CD14-positive monocyte (primary cell): ENCODE data around the gene SLA2. TPM values are rescaled to one million over a fixed set of nuclear protein-coding genes. Genes with fewer than 3 reads are reported as not detected.

Experiments used
- DNase-seq, 3 donors: peaks; one replicate each; pipeline ENCODE4 v3.0.0-alpha.2; 2011 to 2022
- H2AFZ ChIP-seq: 2 replicates; pipeline ENCODE4 v1.6.0; 2012; ENCODE audit warnings: mild to moderate bottlenecking, low read depth, low read length, inconsistent platforms; ENCODE audit not compliant: insufficient read depth, poor library complexity, severe bottlenecking
- H3K27ac ChIP-seq, 2 donors: 1 replicate in 1 of 2; 2 replicates in 1 of 2; pipeline ENCODE4 v1.5.1; 2012 to 2013; ENCODE audit warnings: low read length in 2 of 2, control low read depth in 1 of 2, inconsistent platforms in 1 of 2, low read depth in 1 of 2, mild to moderate bottlenecking in 1 of 2
- H3K27me3 ChIP-seq, 2 donors: one replicate each; pipeline versions ENCODE4 v1.6.0 to v1.6.1; 2011 to 2013; ENCODE audit warnings: low read length in 2 of 2; ENCODE audit not compliant: control insufficient read depth in 2 of 2, insufficient read depth in 2 of 2
- H3K36me3 ChIP-seq, 2 donors: replicated peaks in 1 of 2; 1 replicate in 1 of 2; 2 replicates in 1 of 2; pipeline versions ENCODE4 v1.5.1 to v1.6.1; 2012 to 2013; ENCODE audit warnings: low read length in 2 of 2, control low read depth in 1 of 2, inconsistent platforms in 1 of 2, mild to moderate bottlenecking in 1 of 2; ENCODE audit not compliant: insufficient read depth in 2 of 2, control insufficient read depth in 1 of 2
- H3K4me1 ChIP-seq, 2 donors: 1 replicate in 1 of 2; 2 replicates in 1 of 2; pipeline versions ENCODE4 v1.5.1 to v1.6.1; 2012 to 2013; ENCODE audit warnings: low read length in 2 of 2, control low read depth in 1 of 2, inconsistent platforms in 1 of 2, mild to moderate bottlenecking in 1 of 2, moderate library complexity in 1 of 2; ENCODE audit not compliant: insufficient read depth in 2 of 2, control insufficient read depth in 1 of 2
- H3K4me2 ChIP-seq: replicated peaks from 2 replicates; pipeline ENCODE3; 2012; ENCODE audit warnings: low read length, moderate library complexity, mild to moderate bottlenecking; ENCODE audit not compliant: poor library complexity, severe bottlenecking; ENCODE audit errors: extremely low read depth
- H3K4me3 ChIP-seq, 3 experiments: fragments of 200-600 bp in 1 of 3; sonication (generic) in 1 of 3; replicated peaks in 1 of 3; 1 replicate in 2 of 3; 2 replicates in 1 of 3; pipeline ENCODE4 v1.5.1; 2011 to 2013; ENCODE audit warnings: low read length in 3 of 3, mild to moderate bottlenecking in 3 of 3, control low read depth in 2 of 3, low read depth in 2 of 3, inconsistent platforms in 1 of 3, moderate library complexity in 1 of 3
- H3K79me2 ChIP-seq: 2 replicates; pipeline ENCODE4 v1.6.0; 2012; ENCODE audit warnings: mild to moderate bottlenecking, control low read depth, inconsistent platforms, low read length, moderate library complexity; ENCODE audit not compliant: insufficient read depth
- H3K9ac ChIP-seq: 2 replicates; pipeline ENCODE4 v1.6.0; 2017; ENCODE audit warnings: low read length, mild to moderate bottlenecking; ENCODE audit not compliant: insufficient read depth, poor library complexity, severe bottlenecking
- H3K9me3 ChIP-seq, 2 donors: replicated peaks in 1 of 2; 1 replicate in 1 of 2; 2 replicates in 1 of 2; pipeline versions ENCODE4 v1.5.1 to v1.6.1; 2012 to 2013; ENCODE audit warnings: low read length in 2 of 2, control low read depth in 1 of 2; ENCODE audit not compliant: control insufficient read depth in 1 of 2, insufficient read depth in 1 of 2
- H4K20me1 ChIP-seq: 2 replicates; pipeline ENCODE4 v1.6.0; 2012; ENCODE audit warnings: mild to moderate bottlenecking, low read length, control low read depth, moderate library complexity; ENCODE audit not compliant: insufficient read depth
- H3K27ac Mint-ChIP-seq, 7 donors: one replicate each; pipeline ENCODE4 v1.8.0; 2020; ENCODE audit warnings: mild to moderate bottlenecking in 7 of 7, mixed read lengths in 7 of 7, moderate library complexity in 6 of 7, inconsistent platforms in 2 of 7
- H3K27me3 Mint-ChIP-seq, 3 donors: one replicate each; pipeline ENCODE4 v1.8.0; 2021 to 2022; ENCODE audit warnings: low read depth in 3 of 3, mild to moderate bottlenecking in 3 of 3, mixed read lengths in 3 of 3, moderate library complexity in 3 of 3, inconsistent platforms in 1 of 3
- H3K36me3 Mint-ChIP-seq, 2 donors: one replicate each; pipeline ENCODE4 v1.8.0; 2020; ENCODE audit warnings: mixed read lengths in 2 of 2, inconsistent platforms in 1 of 2, mild to moderate bottlenecking in 1 of 2
- H3K4me1 Mint-ChIP-seq: one replicate; pipeline ENCODE4 v1.8.0; 2020; ENCODE audit warnings: mild to moderate bottlenecking, mixed read lengths
- H3K4me3 Mint-ChIP-seq, 2 donors: one replicate each; pipeline ENCODE4 v1.8.0; 2020; ENCODE audit warnings: mild to moderate bottlenecking in 2 of 2, mixed read lengths in 2 of 2, moderate library complexity in 1 of 2
- H3K9me3 Mint-ChIP-seq, 7 donors: one replicate each; pipeline ENCODE4 v1.8.0; 2020 to 2022; ENCODE audit warnings: mixed read lengths in 7 of 7, mild to moderate bottlenecking in 6 of 7, moderate library complexity in 6 of 7, inconsistent platforms in 2 of 7
- CTCF ChIP-seq: fragments of 200-600 bp; IDR thresholded peaks from one replicate; pipeline ENCODE4 v1.8.0; 2022; ENCODE audit warnings: antibody characterized with exemption, mild to moderate bottlenecking
- WGBS: methylation state at CpG from one replicate; pipeline ENCODE4 v1.1.5; 2013; ENCODE audit warnings: missing lambda C conversion rate; ENCODE audit not compliant: insufficient coverage; 5-methylcytosine and 5-hydroxymethylcytosine counted together
- intact Hi-C, 2 donors: fragments of 100-400 bp; cut with micrococcal nuclease; formaldehyde crosslinking; loops; one replicate each; pipeline versions ENCODE4 v1.15.0 to v1.15.1; 2023
- polyA plus RNA-seq, 3 donors: library from polyadenylated mRNA; depleted of rRNA in 1 of 3; unstranded in 2 of 3; stranded (reverse) in 1 of 3; fragments of 300-500 nt in 2 of 3; fragments of >200 nt in 1 of 3; fragmentation: Illumina TruSeq in 2 of 3; gene quantifications; 1 replicate in 2 of 3; 2 replicates in 1 of 3; pipeline ENCODE4 v1.2.3, GENCODE V29; 2012 to 2021

The SLA2 gene
- polyA plus RNA-seq, 3 donors, result 0.16 to 0.19 (median 0.17) TPM

DNA sequence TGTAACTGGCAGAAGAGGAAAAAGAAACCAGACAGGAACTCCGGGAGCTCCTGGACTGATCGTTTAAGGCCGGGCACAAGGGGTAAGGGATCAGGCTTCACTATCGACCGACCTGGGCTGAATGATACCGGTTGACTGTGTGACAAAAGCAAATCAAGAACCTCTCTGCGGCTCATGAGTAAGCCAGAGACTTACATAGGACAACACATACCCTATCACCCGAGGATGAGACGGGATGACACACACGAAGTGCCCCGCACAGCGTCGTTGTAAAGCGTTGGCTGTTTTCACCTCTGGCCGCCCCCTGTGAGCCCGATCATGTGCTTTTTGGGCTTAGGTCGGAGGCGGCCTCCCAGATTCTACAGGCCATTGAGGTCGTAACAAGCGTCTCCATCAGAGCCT is 73.3 kb downstream of the SLA2 start:
- intact Hi-C loops, result loop anchor here in 1 of 2 donors (1.0 kb wide), 1 partner anchor 33 kb away; the partner anchor contains the start of gene RAB5IF
- 3% methylated on average over 20 of the region's 20 CpGs for WGBS
- peaks cover 26 to 30% of the 10 kb centered on the region in 2 donors for H3K4me1 ChIP-seq
- H3K27ac ChIP-seq, result peak overlapping the region; percentile 63 to 96
- H3K4me2 ChIP-seq, result peak overlapping the region; percentile 84
- peaks cover 28% of the 10 kb centered on the region for H4K20me1 ChIP-seq
- H3K9ac ChIP-seq, result peak overlapping the region; percentile 98
- peaks cover 0 to 3% of the 10 kb centered on the region in 2 donors for H3K27me3 ChIP-seq
- Mint-ChIP-seq H3K36me3 (peaks cover 4 to 10% of the 10 kb centered on the region in 2 donors), H3K4me3 (peak overlapping the region; percentile 84 to 87), H3K27me3 (peaks cover 8 to 12% (median 9%) of the 10 kb centered on the region in 3 donors), H3K4me1 (peaks cover 34% of the 10 kb centered on the region), H3K9me3 (no peaks in the 10 kb centered on the region), H3K27ac (peak overlapping the region; percentile 86 to 96 (median 93))
- TF ChIP-seq CTCF, result no peak
- peaks cover 33% of the 10 kb centered on the region for H3K79me2 ChIP-seq
- peak; percentile 76 to 93 (median 84) for DNase-seq
- H3K36me3 ChIP-seq, result no peaks in the 10 kb centered on the region
- no peaks in the 10 kb centered on the region for H3K9me3 ChIP-seq
- H3K4me3 ChIP-seq, result peak overlapping the region; percentile 48 to 91 (median 82)
- peak overlapping the region; percentile 75 for H2AFZ ChIP-seq

GRCh38 chr20:36571564-36572504 is 74.2 kb downstream of the SLA2 start:
- Histone ChIP-seq H3K4me3 (peak overlapping the region in 1 of 3 experiments; percentile 82), H4K20me1 (peaks cover 24% of the 10 kb centered on the region), H3K4me2 (peak overlapping the region; percentile 84), H3K9ac (peak overlapping the region; percentile 98), H3K79me2 (peaks cover 25% of the 10 kb centered on the region), H3K27ac (peak overlapping the region; percentile 63 to 96), H3K4me1 (peaks cover 26 to 30% of the 10 kb centered on the region in 2 donors), H3K9me3 (no peaks in the 10 kb centered on the region), H2AFZ (peak overlapping the region; percentile 75), H3K36me3 (no peaks in the 10 kb centered on the region), H3K27me3 (peaks cover 0 to 3% of the 10 kb centered on the region in 2 donors)
- intact Hi-C loops, result no loop called here
- peak overlapping the region; percentile 53 to 96 (median 92) for H3K27ac Mint-ChIP-seq
- peaks cover 34% of the 10 kb centered on the region for H3K4me1 Mint-ChIP-seq
- no peaks in the 10 kb centered on the region for H3K9me3 Mint-ChIP-seq
- H3K4me3 Mint-ChIP-seq, result peak overlapping the region in 1 of 2 donors; percentile 84
- 23% methylated on average over 9 of the region's 17 CpGs for WGBS
- TF ChIP-seq CTCF, result no peak
- H3K36me3 Mint-ChIP-seq, result peaks cover 4 to 7% of the 10 kb centered on the region in 2 donors
- no peak for DNase-seq
- H3K27me3 Mint-ChIP-seq, result peaks cover 8 to 12% (median 9%) of the 10 kb centered on the region in 3 donors
